Retinal pigment epithelial cell (primary cell): ENCODE data around the gene SLC24A3.

Experiments used
- DNase-seq: peaks from one replicate; pipeline ENCODE4 v3.0.0-alpha.2; 2010; ENCODE audit warnings: low read depth
- H3K4me3 ChIP-seq: 2 replicates; pipeline ENCODE4 v1.5.1; 2011; ENCODE audit warnings: mild to moderate bottlenecking, low read length, control low read depth, moderate library complexity
- TF ChIP-seq, protein P1 (sequence below): conservative IDR thresholded peaks from 2 replicates; pipeline ENCODE4 v1.5.1; 2011; ENCODE audit warnings: low read depth, low read length, control low read depth, inconsistent platforms

Gene SLC24A3

DNA sequence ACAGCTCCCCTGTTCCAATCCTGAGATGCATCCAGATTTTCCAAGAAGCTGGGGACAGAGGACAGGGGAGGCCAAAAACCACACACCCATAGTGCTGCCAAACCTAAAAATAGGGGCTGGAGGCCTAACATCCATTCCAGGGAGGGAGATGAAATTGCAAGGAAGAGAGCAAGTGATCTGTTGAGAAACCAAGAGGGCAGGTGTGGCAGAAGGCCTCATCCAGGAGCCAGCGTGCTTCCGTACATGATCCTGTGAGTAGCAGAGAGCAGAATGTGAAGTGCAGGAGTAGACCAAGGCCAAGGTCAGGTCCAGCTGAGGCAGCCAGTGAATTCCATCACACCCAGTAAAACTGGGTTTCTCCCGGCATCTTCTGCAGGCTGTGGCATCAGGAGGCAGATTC, 377.9 kb downstream of the SLC24A3 start:
- TF ChIP-seq, protein P1, sequence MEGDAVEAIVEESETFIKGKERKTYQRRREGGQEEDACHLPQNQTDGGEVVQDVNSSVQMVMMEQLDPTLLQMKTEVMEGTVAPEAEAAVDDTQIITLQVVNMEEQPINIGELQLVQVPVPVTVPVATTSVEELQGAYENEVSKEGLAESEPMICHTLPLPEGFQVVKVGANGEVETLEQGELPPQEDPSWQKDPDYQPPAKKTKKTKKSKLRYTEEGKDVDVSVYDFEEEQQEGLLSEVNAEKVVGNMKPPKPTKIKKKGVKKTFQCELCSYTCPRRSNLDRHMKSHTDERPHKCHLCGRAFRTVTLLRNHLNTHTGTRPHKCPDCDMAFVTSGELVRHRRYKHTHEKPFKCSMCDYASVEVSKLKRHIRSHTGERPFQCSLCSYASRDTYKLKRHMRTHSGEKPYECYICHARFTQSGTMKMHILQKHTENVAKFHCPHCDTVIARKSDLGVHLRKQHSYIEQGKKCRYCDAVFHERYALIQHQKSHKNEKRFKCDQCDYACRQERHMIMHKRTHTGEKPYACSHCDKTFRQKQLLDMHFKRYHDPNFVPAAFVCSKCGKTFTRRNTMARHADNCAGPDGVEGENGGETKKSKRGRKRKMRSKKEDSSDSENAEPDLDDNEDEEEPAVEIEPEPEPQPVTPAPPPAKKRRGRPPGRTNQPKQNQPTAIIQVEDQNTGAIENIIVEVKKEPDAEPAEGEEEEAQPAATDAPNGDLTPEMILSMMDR: no peak
- DNase-seq: no peak
- no peak overlapping the region for H3K4me3 ChIP-seq

DNA sequence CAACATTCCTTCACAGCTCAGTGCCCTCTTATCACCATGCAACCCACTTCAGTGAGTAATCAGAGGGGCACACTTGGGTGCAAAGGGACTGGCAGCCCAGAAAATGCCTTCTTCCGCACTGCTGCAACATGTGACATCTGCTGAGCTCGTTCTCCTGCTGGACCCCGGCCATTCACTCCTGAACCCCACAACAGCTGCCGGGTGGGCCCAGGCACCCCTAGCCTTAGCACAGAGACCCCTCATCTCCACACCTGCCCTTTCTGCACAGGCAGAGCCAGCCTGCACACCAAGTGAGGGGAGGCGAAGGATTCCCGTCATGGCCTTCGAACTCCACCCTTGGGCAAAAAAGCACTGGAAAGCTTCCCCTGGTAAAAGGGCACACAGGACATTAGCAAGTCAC, 381.3 kb downstream of the SLC24A3 start:
- H3K4me3 ChIP-seq: no peak overlapping the region
- TF ChIP-seq, protein P1: no peak
- no peak for DNase-seq

- TF ChIP-seq, protein P1: no peak
- no peak for DNase-seq
- H3K4me3 ChIP-seq: no peak overlapping the region
These were observed 382.5 kb downstream of the SLC24A3 start for GRCh38 chr20:19594896-19595295.

DNA sequence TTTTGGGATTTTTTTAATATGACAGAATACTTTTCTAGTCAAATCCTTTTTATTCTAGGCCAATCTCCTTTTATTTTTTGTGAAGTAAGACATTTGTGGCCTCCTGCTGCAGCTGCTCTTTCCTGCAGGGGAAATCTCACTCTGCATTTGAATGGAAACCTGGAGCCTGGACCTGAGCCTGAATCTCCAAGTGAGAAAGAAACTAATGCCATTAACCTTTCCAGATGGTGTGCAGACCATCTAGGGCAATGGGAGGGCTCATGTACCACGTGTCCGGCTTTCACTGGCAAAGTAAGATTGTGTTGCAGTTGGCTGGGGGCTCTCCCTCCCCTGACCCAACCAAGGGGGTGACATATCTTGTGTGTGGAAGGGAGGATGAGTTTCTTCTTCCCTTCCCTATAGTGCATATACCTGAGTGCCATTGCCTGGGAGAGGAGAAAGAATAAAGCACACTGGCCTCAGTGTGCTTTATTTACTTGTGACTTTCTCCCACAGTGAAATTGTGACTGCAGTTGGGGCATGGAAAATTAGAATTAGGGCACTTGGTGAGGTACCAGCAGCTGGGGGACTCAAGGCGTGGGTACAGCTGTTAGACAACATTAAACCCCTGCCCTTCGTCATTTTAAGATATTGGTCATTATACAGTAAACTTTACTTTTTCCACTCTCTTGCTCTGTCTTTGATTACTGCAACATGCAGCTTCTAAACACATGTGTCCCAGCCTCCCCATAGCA, 385.8 kb downstream of the SLC24A3 start:
- DNase-seq: no peak
- TF ChIP-seq, protein P1: no peak
- no peak overlapping the region for H3K4me3 ChIP-seq

- no peak overlapping the region for H3K4me3 ChIP-seq
- DNase-seq: no peak
- TF ChIP-seq, protein P1: no peak
These were observed 386.8 kb downstream of the SLC24A3 start for GRCh38 chr20:19599200-19599599.

DNA sequence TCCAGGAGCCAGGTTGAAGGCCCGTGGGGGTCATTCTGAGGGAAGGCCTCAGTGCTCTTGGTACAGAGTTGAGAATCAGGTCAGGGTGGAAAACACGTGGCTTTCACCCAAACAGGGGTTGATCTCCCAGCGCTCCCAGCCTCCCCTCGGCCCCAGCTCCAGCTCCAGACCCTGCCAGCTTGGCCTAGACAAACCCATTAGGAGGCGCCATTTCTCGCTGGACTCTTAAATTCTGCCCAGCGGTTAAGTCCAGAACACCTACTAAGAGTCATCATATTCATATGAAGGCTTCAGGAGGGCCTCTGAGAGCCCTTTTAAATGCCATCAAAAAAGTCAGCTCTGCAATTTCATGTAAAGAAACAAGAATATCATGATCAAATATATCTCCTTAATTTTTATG, 387.6 kb downstream of the SLC24A3 start:
- DNase-seq: no peak
- TF ChIP-seq, protein P1: no peak
- H3K4me3 ChIP-seq: no peak overlapping the region

DNA sequence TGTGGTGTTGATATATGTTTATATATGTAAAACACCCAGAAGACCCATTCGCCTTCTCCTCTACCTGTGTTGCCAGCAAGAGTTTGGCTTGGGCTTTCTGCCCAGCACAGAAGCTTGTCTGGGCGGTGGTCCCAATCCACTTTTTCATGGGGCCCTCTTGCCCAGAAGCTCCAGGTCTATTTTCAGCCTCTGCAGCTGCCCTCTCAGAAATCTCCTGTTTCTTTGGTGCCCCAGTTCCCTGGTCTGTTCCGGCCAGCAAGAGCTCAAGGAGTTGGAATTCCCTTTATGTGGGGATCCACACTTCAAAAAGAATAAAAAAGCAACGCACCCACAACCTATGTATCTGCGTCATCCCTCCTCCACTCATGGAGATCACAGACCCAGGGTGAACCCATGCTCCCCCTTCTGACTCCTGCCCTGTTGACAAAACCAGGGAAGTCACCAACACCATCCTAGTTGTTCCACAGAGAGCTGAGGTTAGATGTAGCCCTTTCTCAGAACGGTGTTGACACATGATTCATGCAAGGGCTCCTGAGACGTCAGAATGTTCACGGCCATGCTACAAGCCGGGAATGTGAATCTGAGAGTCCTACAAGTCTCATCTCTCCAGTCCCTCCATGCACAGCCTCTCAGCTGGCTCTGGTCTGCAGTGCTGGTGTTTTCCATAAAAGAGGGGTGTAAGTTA, 388.8 kb downstream of the SLC24A3 start:
- DNase-seq: no peak
- no peak overlapping the region for H3K4me3 ChIP-seq
- TF ChIP-seq, protein P1: no peak
